ENCODE measurements around the gene LSAMP. TPM values are rescaled to one million over a fixed set of nuclear protein-coding genes. Genes with fewer than 3 reads are reported as not detected.

LSAMP gene
- total RNA-seq, 1 donor from 2014 or later, result 3.7 TPM

- Histone ChIP-seq H3K9me3 (ENCODE audit: control insufficient read depth in 3 of 3, low read length in 3 of 3) (no peaks in the 10 kb centered on the region), H3K27me3 (ENCODE audit: control insufficient read depth in 3 of 3, insufficient read depth in 3 of 3, low read length in 3 of 3) (no peaks in the 10 kb centered on the region), H3K4me3 (ENCODE audit: low read length in 3 of 3) (no peak overlapping the region), H3K27ac (ENCODE audit: low read depth, low read length) (no peak overlapping the region), H3K9ac (ENCODE audit: low read depth in 1 of 3, low read length in 3 of 3) (no peak overlapping the region), H3K36me3 (ENCODE audit: control insufficient read depth in 3 of 3, insufficient read depth in 3 of 3, low read length in 3 of 3) (no peaks in the 10 kb centered on the region), H3K4me1 (ENCODE audit: control insufficient read depth in 3 of 3, insufficient read depth in 3 of 3, low read length in 3 of 3) (no peaks in the 10 kb centered on the region)
Measured at GRCh38 chr3:116056280-116056679, 389.0 kb downstream of the LSAMP start.

GRCh38 chr3:116053017-116053416, 392.3 kb downstream of the LSAMP start:
- H3K36me3 ChIP-seq (ENCODE audit: control insufficient read depth in 3 of 3, insufficient read depth in 3 of 3, low read length in 3 of 3), result no peaks in the 10 kb centered on the region
- H3K4me3 ChIP-seq (ENCODE audit: low read length in 3 of 3), result no peak overlapping the region
- H3K27me3 ChIP-seq (ENCODE audit: control insufficient read depth in 3 of 3, insufficient read depth in 3 of 3, low read length in 3 of 3), result no peaks in the 10 kb centered on the region
- no peaks in the 10 kb centered on the region for H3K4me1 ChIP-seq (ENCODE audit: control insufficient read depth in 3 of 3, insufficient read depth in 3 of 3, low read length in 3 of 3)
- no peak overlapping the region for H3K27ac ChIP-seq (ENCODE audit: low read depth, low read length)
- no peak overlapping the region for H3K9ac ChIP-seq (ENCODE audit: low read depth in 1 of 3, low read length in 3 of 3)
- no peaks in the 10 kb centered on the region for H3K9me3 ChIP-seq (ENCODE audit: control insufficient read depth in 3 of 3, low read length in 3 of 3)

GRCh38 chr3:116052602-116053001, 392.7 kb downstream of the LSAMP start:
- Histone ChIP-seq H3K27ac (ENCODE audit: low read depth, low read length) (no peak overlapping the region), H3K27me3 (ENCODE audit: control insufficient read depth in 3 of 3, insufficient read depth in 3 of 3, low read length in 3 of 3) (no peaks in the 10 kb centered on the region), H3K4me1 (ENCODE audit: control insufficient read depth in 3 of 3, insufficient read depth in 3 of 3, low read length in 3 of 3) (no peaks in the 10 kb centered on the region), H3K9me3 (ENCODE audit: control insufficient read depth in 3 of 3, low read length in 3 of 3) (no peaks in the 10 kb centered on the region), H3K4me3 (ENCODE audit: low read length in 3 of 3) (no peak overlapping the region), H3K36me3 (ENCODE audit: control insufficient read depth in 3 of 3, insufficient read depth in 3 of 3, low read length in 3 of 3) (no peaks in the 10 kb centered on the region), H3K9ac (ENCODE audit: low read depth in 1 of 3, low read length in 3 of 3) (no peak overlapping the region)

GRCh38 chr3:116051586-116051985, 393.7 kb downstream of the LSAMP start:
- Histone ChIP-seq H3K4me3 (ENCODE audit: low read length in 3 of 3) (no peak overlapping the region), H3K36me3 (ENCODE audit: control insufficient read depth in 3 of 3, insufficient read depth in 3 of 3, low read length in 3 of 3) (no peaks in the 10 kb centered on the region), H3K27me3 (ENCODE audit: control insufficient read depth in 3 of 3, insufficient read depth in 3 of 3, low read length in 3 of 3) (no peaks in the 10 kb centered on the region), H3K9ac (ENCODE audit: low read depth in 1 of 3, low read length in 3 of 3) (no peak overlapping the region), H3K27ac (ENCODE audit: low read depth, low read length) (no peak overlapping the region), H3K9me3 (ENCODE audit: control insufficient read depth in 3 of 3, low read length in 3 of 3) (no peaks in the 10 kb centered on the region), H3K4me1 (ENCODE audit: control insufficient read depth in 3 of 3, insufficient read depth in 3 of 3, low read length in 3 of 3) (no peaks in the 10 kb centered on the region)

- no peaks in the 10 kb centered on the region for H3K36me3 ChIP-seq (ENCODE audit: control insufficient read depth in 3 of 3, insufficient read depth in 3 of 3, low read length in 3 of 3)
- no peak overlapping the region for H3K27ac ChIP-seq (ENCODE audit: low read depth, low read length)
- no peak overlapping the region for H3K4me3 ChIP-seq (ENCODE audit: low read length in 3 of 3)
Measured at GRCh38 chr3:116051040-116051439, 394.2 kb downstream of the LSAMP start.

GRCh38 chr3:116050311-116050915, 394.9 kb downstream of the LSAMP start:
- Histone ChIP-seq H3K9ac (ENCODE audit: low read depth in 1 of 3, low read length in 3 of 3) (no peak overlapping the region), H3K27ac (ENCODE audit: low read depth, low read length) (no peak overlapping the region), H3K9me3 (ENCODE audit: control insufficient read depth in 3 of 3, low read length in 3 of 3) (no peaks in the 10 kb centered on the region), H3K4me3 (ENCODE audit: low read length in 3 of 3) (no peak overlapping the region), H3K36me3 (ENCODE audit: control insufficient read depth in 3 of 3, insufficient read depth in 3 of 3, low read length in 3 of 3) (no peaks in the 10 kb centered on the region), H3K27me3 (ENCODE audit: control insufficient read depth in 3 of 3, insufficient read depth in 3 of 3, low read length in 3 of 3) (peaks cover 0 to 2% (median 0%) of the 10 kb centered on the region in 3 donors), H3K4me1 (ENCODE audit: control insufficient read depth in 3 of 3, insufficient read depth in 3 of 3, low read length in 3 of 3) (no peaks in the 10 kb centered on the region)

More at GRCh38 chr3:116051040-116051439, 394.2 kb downstream of the LSAMP start:
- H3K9me3 ChIP-seq (ENCODE audit: control insufficient read depth in 3 of 3, low read length in 3 of 3), result no peaks in the 10 kb centered on the region
- H3K9ac ChIP-seq (ENCODE audit: low read depth in 1 of 3, low read length in 3 of 3), result no peak overlapping the region
- H3K27me3 ChIP-seq (ENCODE audit: control insufficient read depth in 3 of 3, insufficient read depth in 3 of 3, low read length in 3 of 3), result peaks cover 0 to under 1% (median 0%) of the 10 kb centered on the region in 3 donors
- H3K4me1 ChIP-seq (ENCODE audit: control insufficient read depth in 3 of 3, insufficient read depth in 3 of 3, low read length in 3 of 3), result no peaks in the 10 kb centered on the region

GRCh38 chr3:116048991-116049390, 396.3 kb downstream of the LSAMP start:
- Histone ChIP-seq H3K27ac (ENCODE audit: low read depth, low read length) (no peak overlapping the region), H3K9me3 (ENCODE audit: control insufficient read depth in 3 of 3, low read length in 3 of 3) (no peaks in the 10 kb centered on the region), H3K9ac (ENCODE audit: low read depth in 1 of 3, low read length in 3 of 3) (no peak overlapping the region), H3K4me1 (ENCODE audit: control insufficient read depth in 3 of 3, insufficient read depth in 3 of 3, low read length in 3 of 3) (no peaks in the 10 kb centered on the region), H3K4me3 (ENCODE audit: low read length in 3 of 3) (no peak overlapping the region), H3K36me3 (ENCODE audit: control insufficient read depth in 3 of 3, insufficient read depth in 3 of 3, low read length in 3 of 3) (no peaks in the 10 kb centered on the region), H3K27me3 (ENCODE audit: control insufficient read depth in 3 of 3, insufficient read depth in 3 of 3, low read length in 3 of 3) (peaks cover 0 to 2% (median 0%) of the 10 kb centered on the region in 3 donors)

GRCh38 chr3:116046350-116046749, 398.9 kb downstream of the LSAMP start:
- no peak overlapping the region for H3K9ac ChIP-seq (ENCODE audit: low read depth in 1 of 3, low read length in 3 of 3)
- no peak overlapping the region for H3K27ac ChIP-seq (ENCODE audit: low read depth, low read length)
- H3K4me1 ChIP-seq (ENCODE audit: control insufficient read depth in 3 of 3, insufficient read depth in 3 of 3, low read length in 3 of 3), result no peaks in the 10 kb centered on the region
- peaks cover 0 to 2% (median 0%) of the 10 kb centered on the region in 3 donors for H3K27me3 ChIP-seq (ENCODE audit: control insufficient read depth in 3 of 3, insufficient read depth in 3 of 3, low read length in 3 of 3)
- H3K4me3 ChIP-seq (ENCODE audit: low read length in 3 of 3), result no peak overlapping the region
- H3K9me3 ChIP-seq (ENCODE audit: control insufficient read depth in 3 of 3, low read length in 3 of 3), result no peaks in the 10 kb centered on the region
- no peaks in the 10 kb centered on the region for H3K36me3 ChIP-seq (ENCODE audit: control insufficient read depth in 3 of 3, insufficient read depth in 3 of 3, low read length in 3 of 3)

GRCh38 chr3:116045314-116045713, 400.0 kb downstream of the LSAMP start:
- Histone ChIP-seq H3K4me1 (ENCODE audit: control insufficient read depth in 3 of 3, insufficient read depth in 3 of 3, low read length in 3 of 3) (no peaks in the 10 kb centered on the region), H3K27ac (ENCODE audit: low read depth, low read length) (no peak overlapping the region), H3K36me3 (ENCODE audit: control insufficient read depth in 3 of 3, insufficient read depth in 3 of 3, low read length in 3 of 3) (no peaks in the 10 kb centered on the region), H3K27me3 (ENCODE audit: control insufficient read depth in 3 of 3, insufficient read depth in 3 of 3, low read length in 3 of 3) (peaks cover 0 to 2% (median 0%) of the 10 kb centered on the region in 3 donors), H3K9ac (ENCODE audit: low read depth in 1 of 3, low read length in 3 of 3) (no peak overlapping the region), H3K9me3 (ENCODE audit: control insufficient read depth in 3 of 3, low read length in 3 of 3) (no peaks in the 10 kb centered on the region), H3K4me3 (ENCODE audit: low read length in 3 of 3) (no peak overlapping the region)

GRCh38 chr3:116040152-116040551, 405.1 kb downstream of the LSAMP start:
- H3K36me3 ChIP-seq (ENCODE audit: control insufficient read depth in 3 of 3, insufficient read depth in 3 of 3, low read length in 3 of 3), result no peaks in the 10 kb centered on the region
- H3K9me3 ChIP-seq (ENCODE audit: control insufficient read depth in 3 of 3, low read length in 3 of 3), result no peaks in the 10 kb centered on the region
- H3K4me3 ChIP-seq (ENCODE audit: low read length in 3 of 3), result no peak overlapping the region
- no peaks in the 10 kb centered on the region for H3K4me1 ChIP-seq (ENCODE audit: control insufficient read depth in 3 of 3, insufficient read depth in 3 of 3, low read length in 3 of 3)
- no peak overlapping the region for H3K27ac ChIP-seq (ENCODE audit: low read depth, low read length)
- no peaks in the 10 kb centered on the region for H3K27me3 ChIP-seq (ENCODE audit: control insufficient read depth in 3 of 3, insufficient read depth in 3 of 3, low read length in 3 of 3)
- H3K9ac ChIP-seq (ENCODE audit: low read depth in 1 of 3, low read length in 3 of 3), result no peak overlapping the region
